ENCODE measurements around the gene GALNT17.
"Not testable (repeated sequence)": the region's sequence is repeated elsewhere in the genome, so short reads cannot be mapped to it uniquely, and the experiment has no call there.

The GALNT17 gene

DNA sequence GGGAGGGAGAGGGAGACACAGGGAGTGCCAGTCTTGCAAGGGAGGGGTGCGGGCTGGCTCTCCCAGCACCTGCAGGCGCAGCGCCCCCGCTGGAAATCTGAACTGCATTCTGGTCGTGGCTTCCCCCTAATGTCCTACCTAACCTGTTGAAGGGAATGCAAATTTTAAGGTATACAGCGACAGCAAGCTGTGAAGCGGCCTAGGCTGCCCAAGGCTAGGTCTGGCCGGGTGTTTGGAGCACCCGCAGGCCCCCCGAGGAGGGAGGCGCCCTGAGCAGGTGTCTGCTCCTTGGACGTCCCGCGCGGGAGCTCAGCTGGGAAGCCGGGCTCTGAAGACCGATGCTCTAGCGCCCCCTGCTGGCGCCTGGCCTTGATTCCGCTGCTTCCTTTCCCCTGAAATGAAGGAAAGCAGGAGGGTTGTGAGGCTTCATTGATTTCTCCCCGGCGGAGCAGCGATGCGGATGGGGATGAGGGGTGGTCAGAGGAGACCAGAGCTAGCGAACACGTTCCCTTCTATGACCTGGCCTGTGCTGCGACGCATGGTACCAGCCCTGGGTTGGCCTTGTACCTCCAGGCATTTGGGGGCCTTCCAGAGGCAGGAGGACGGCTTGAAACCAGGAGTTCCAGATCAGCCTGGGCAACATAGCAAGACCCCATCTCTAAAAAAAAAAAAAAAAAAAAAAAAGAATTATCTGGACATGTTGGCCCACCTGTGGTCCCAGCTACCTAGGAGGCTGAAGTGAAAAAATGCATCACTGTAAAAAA, 601.3 kb downstream of the GALNT17 start:
- FAIRE-seq: no peak
- peak; percentile 24 for DNase-seq (ENCODE audit: low spot score)

DNA sequence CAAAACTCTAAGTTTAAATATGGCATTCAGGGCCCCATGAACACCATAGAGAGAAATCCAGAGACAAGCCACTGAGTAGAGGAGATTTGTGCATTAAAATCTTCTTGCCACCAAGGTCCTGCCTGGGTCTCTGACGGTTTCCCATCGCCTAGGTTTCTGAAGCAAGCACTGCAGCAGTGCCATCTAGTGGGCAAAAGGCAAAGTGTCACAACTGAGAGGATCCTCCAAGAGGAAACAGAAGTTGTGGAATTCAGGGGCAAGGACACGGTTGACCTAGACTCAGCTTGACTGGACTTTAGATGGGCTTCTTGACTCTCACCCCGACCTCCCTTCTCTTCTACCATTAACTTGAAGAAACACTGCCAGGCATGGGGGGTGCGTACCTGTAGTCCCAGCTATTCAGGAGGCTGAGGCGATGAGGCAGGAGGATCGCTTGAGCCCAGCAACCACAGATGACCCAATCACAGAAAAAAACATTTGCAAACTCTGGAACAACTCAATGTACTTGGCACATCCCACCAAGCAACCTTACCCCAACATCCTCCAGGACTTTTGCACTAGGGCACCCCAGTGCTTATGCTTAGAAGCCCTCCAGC, 604.1 kb downstream of the GALNT17 start:
- DNase-seq (ENCODE audit: low spot score) (peak; percentile 34), FAIRE-seq (no peak)

DNA sequence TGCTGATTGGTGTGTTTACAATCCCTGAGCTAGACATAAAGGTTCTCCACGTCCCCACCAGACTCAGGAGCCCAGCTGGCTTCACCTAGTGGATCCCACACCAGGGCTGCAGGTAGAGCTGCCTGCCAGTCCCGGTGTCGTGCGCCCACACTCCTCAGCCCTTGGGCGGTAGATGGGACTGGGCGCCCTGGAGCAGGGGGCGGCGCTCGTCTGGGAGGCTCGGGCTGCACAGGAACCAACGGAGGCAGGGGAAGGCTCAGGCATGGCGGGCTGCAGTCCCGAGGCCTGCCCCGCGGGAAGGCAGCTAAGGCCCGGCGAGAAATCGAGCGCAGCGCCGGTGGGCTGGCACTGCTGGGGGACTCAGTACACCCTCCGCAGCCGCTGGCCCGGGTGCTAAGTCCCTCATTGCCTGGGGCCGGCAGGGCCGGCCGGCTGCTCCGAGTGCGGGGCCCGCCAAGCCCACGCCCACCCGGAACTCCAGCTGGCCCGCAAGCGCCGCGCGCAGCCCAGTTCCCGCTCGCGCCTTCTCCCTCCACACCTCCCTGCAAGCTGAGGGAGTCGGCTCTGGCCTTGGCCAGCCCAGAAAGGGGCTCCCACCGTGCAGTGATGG, 606.1 kb downstream of the GALNT17 start:
- FAIRE-seq; DNase-seq (ENCODE audit: low spot score): not testable (repeated sequence)

DNA sequence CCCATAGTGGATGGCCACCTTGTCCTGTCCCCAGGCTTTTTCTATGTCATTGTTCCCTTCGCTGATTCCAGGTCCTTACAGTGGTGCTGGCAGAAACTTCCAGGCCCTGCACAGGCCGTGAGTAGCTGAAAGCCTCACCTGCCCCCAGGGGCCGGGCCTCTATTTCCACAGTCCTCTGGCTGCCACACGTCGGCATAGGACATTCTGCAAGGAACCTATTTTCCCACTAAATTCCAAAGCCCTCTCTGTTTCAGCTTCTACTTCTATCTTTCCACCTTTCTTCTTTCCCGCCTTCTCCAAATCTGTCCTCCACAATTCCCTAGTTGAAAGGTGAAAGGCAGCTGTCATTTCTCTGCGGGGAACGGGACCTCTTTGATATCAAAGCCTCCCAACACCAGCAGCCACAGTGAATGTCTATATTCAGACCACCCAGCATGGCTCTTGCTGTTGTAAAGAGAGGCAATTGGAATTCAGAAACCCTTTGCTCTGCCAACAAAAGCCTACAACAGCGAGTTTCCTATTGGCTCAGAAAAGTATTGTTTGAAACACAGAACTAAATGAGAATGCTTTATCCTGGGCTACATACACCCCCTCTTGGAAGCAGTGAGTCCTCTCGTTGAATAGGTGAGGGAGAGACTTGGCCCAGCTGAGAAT, 607.7 kb downstream of the GALNT17 start:
- FAIRE-seq (no peak), DNase-seq (ENCODE audit: low spot score) (no peak)

DNA sequence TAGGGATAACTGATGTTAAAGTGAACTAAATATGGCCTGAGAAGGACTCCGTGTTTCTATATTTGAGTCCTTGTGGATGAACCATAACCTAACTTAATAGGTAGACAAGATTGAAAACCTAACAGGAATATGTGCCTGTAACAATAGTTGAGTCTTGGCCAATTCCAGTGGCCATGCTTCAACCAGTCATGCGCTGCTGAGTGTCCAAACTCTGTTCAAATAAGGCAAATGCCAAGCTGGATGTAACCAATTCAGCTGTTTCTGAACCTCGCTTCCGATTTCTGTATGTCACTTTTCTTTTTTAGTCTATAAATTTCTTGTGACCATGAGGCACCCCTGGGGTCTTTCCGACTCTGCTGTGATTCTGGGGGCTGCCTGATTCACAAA, 608.2 kb downstream of the GALNT17 start:
- DNase-seq (ENCODE audit: low spot score): no peak
- no peak for FAIRE-seq

DNA sequence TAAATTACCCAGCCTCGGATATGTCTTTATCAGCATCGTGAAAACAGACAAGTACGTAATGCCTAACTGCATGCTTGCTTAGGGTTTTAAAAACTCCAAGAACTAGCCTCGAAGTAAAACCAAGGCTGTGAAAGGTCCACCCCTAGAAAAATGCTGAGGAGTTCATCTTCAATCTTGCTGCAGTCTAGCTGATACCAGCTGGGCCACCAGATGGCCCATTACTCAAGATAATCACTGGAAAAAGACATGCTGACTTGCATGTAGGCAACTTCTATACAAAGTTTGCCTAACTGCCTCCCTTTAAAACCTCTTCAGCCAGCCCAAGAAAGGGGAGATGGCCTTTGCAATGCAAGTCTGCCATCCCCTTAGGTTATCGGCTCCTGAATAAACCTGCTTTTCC, 614.1 kb downstream of the GALNT17 start:
- no peak for DNase-seq (ENCODE audit: low spot score)
- no peak for FAIRE-seq

DNA sequence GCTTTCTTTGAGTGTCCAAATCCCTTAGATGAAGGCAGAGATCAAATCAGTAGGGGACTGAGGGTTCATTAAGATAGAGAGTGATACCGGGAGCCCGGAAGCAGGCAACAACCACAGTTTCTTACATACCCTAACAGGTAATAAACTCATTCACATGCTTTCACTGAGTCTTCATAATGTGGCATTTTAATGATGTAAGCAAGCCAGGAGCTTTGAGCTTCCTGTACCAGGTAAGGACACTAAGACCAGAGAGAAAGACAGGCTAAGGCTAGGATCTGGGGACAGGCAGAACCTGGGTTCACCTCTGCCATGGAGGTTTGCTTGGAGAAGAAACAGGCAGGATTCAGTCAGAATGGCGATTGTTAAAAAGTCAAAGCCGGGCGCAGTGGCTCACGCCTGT, 618.3 kb downstream of the GALNT17 start:
- DNase-seq (ENCODE audit: low spot score): no peak
- no peak for FAIRE-seq

DNA sequence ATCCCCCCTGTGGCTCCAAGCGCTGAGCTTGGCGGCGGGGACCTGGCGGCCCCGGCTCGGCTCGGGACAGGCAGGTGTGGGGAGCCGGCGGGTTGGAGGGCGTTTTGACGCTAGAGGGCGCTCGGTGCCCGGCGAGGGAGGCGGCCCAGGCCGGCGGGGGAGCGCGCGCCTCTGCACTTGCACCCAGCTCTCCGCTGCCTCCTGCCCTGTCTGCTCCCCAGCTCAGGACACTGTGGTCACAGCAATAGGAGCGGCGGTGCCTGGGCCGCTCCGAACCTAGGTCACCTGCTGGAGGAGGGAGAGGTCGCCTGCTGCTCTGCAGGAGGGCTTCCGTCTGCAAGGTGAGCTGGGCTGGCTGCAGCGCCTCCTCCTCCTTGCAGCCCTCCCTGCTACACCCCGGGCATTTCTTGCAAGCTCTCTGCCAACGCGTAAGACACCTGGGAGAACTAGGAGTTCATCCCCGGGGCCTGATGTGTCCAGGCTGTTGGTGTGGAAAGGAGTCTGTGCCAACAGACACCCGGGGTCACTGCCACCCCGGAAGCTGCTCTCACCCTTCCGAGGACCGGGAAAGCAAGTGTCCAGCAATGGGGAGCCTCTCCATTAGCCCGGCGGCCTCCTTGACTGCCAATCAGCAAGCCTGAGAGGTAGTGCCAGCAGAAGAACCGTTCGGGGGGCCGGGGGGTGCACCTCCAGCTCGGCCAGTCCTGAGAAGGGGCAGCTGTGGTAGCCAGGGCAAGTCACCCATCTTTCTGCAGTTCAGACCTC, 620.4 kb downstream of the GALNT17 start:
- DNase-seq (ENCODE audit: low spot score) (no peak), FAIRE-seq (no peak)

DNA sequence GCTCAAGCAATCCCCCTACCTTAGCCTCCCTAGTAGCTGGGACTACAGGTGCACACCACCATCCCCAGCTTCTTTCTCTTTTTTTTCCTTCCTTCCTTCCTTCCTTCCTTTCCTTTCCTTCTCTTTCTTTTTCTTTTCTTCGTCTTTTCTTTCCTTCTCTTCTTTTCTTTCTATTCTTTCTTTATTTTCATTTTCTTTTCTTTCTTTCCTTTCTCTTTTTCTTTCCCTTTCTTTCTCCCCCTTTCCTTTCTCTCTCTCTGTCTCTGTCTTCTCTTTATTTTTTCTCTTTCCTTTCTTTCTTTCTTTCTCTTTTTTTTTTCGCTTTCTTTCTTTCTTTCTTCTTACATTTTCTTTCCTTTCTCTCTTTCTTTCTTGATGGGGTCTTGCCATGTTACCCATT, 621.3 kb downstream of the GALNT17 start:
- DNase-seq (ENCODE audit: low spot score): no peak
- FAIRE-seq: no peak

DNA sequence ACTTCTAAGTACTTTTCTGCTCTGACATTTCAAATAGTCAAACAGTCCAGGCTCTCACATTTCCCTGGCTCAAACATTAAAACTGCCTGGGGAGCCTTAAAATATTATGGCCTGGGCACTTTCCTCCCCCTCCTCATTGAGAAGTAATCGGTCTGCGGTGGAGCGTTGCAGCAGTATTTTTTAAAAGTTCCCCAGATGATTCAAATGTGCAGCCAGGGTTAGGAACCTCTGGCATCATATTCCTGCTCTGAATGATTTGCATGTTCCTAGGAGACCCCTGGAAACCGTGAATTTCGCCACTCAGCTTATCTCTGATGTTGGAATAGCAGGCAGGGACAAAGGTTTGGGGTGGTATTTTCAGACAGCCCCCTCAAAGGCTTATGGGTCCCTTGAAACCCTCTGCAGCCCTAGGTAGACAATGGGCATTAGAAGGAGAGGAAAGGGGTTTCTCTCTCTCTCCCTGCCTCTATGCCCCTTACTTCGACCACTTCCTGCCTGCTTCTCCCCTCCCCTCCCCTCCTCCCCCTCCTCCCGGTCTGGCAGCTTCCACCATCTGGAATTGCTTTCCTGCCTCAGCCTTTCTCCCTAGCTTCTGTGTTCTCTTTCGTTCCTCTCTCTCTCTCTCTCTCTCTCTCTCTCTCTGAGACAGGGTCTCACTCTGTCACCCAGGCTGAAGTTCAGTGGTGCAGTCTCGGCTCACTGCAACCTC, 622.2 kb downstream of the GALNT17 start:
- FAIRE-seq: no peak

DNA sequence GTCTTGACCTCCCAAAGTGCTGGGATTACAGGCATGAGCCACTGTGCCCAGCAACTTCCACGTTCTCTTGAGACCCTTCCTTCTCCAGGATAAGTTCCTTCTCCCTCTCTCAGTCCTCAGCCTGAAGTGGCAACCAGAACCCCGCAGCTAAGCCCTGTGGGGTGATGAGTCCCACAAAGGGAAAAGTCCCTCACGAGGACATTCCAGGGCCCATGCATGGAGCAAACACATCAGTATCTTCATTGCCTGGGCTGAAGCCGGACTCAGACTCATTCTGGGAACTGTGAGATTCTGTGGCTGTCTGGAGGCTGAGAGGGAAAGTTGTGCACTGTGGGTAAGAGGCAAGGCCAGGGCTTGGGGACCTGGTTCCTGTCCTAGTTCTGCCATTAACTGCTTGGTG, 622.9 kb downstream of the GALNT17 start:
- FAIRE-seq (no peak), DNase-seq (ENCODE audit: low spot score) (no peak)

More for the DNA sequence above, 622.2 kb downstream of the GALNT17 start:
- DNase-seq (ENCODE audit: low spot score): no peak

DNA sequence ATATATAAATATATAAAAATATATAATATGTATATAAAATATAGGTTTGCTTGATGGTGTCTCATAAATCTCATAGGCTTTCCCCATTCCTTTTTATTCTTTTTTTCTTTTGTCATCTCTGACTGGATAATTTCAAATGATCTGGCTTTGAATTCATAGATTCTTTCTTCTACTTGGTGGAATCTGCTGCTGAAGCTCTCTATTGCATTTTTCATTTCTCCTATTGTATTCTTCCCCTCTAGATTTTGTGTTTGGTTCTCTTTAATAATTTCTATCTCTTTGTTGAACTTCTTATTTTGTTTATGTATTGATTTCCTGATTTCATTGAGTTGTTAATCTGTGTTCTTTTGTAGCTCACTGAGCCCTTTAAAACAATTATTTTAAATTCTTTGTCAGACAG, 629.4 kb downstream of the GALNT17 start:
- no peak for FAIRE-seq

More for the DNA sequence above, 629.4 kb downstream of the GALNT17 start:
- no peak for DNase-seq (ENCODE audit: low spot score)
